Neural cell (in vitro differentiated cells): ENCODE measurements around the gene STYK1.

Experiments
- CTCF ChIP-seq: fragments of 450-650 bp; IDR thresholded peaks from 2 replicates; pipeline ENCODE4 v1.5.1; 2014; ENCODE audit warnings: antibody characterized with exemption, mild to moderate bottlenecking, moderate library complexity; ENCODE audit not compliant: poor library complexity, severe bottlenecking
- EP300 ChIP-seq: fragments of 450-650 bp; conservative IDR thresholded peaks from 2 replicates; pipeline ENCODE4 v1.6.1; 2014; ENCODE audit warnings: antibody characterized with exemption, mild to moderate bottlenecking, moderate library complexity; ENCODE audit not compliant: poor library complexity, severe bottlenecking
- EZH2 ChIP-seq: fragments of 200-600, 300-800 bp; shearing (Covaris generic), sonication (generic); IDR thresholded peaks from 2 replicates; pipeline ENCODE4 v1.6.1; 2014; ENCODE audit warnings: antibody characterized with exemption, low read length, borderline replicate concordance, mild to moderate bottlenecking; ENCODE audit not compliant: insufficient read depth, poor library complexity, severe bottlenecking
- MXI1 ChIP-seq: fragments of 450-650 bp; conservative IDR thresholded peaks from 2 replicates; pipeline ENCODE4 v1.6.1; 2014; ENCODE audit warnings: antibody characterized with exemption, mild to moderate bottlenecking; ENCODE audit not compliant: poor library complexity, severe bottlenecking
- POLR2AphosphoS5 ChIP-seq: IDR thresholded peaks from 2 replicates; pipeline ENCODE4 v1.6.1; 2012
- SMC3 ChIP-seq: fragments of 450-650 bp; conservative IDR thresholded peaks from 2 replicates; pipeline ENCODE4 v1.6.1; 2014; ENCODE audit warnings: antibody characterized with exemption, mild to moderate bottlenecking, moderate library complexity; ENCODE audit not compliant: poor library complexity

GRCh38 chr12:10664499-10664898 lies 9.4 kb downstream of the STYK1 start:
- no peak for TF ChIP-seq MXI1
- TF ChIP-seq EZH2, result no peak
- TF ChIP-seq CTCF, result no peak
- TF ChIP-seq POLR2AphosphoS5, result no peak
- no peak for TF ChIP-seq EP300
- no peak for TF ChIP-seq SMC3
